ENCODE data around the gene ADSL.

Gene ADSL

GRCh38 chr22:40395607-40396006, 49.3 kb downstream of the ADSL start:
- no peak for TF ChIP-seq CTCF (conservative IDR thresholded peaks at IDR 0.05; ENCODE audit: low read length)
- no peak for DNase-seq (ENCODE audit: low read depth)
- no peak overlapping the region for H3K4me3 ChIP-seq (ENCODE audit: low read length)

GRCh38 chr22:40396882-40397281, 50.6 kb downstream of the ADSL start:
- peak; percentile 59 for DNase-seq (ENCODE audit: low read depth)
- no peak for TF ChIP-seq CTCF (conservative IDR thresholded peaks at IDR 0.05; ENCODE audit: low read length)
- H3K4me3 ChIP-seq (ENCODE audit: low read length), result no peak overlapping the region

GRCh38 chr22:40397396-40397795, 51.1 kb downstream of the ADSL start:
- H3K4me3 ChIP-seq (ENCODE audit: low read length), result no peak overlapping the region
- TF ChIP-seq CTCF (conservative IDR thresholded peaks at IDR 0.05; ENCODE audit: low read length), result no peak
- DNase-seq (ENCODE audit: low read depth), result no peak

- H3K4me3 ChIP-seq (ENCODE audit: low read length), result no peak overlapping the region
- no peak for TF ChIP-seq CTCF (conservative IDR thresholded peaks at IDR 0.05; ENCODE audit: low read length)
- peak; percentile 32 for DNase-seq (ENCODE audit: low read depth)
Observed at GRCh38 chr22:40399621-40400020, 53.3 kb downstream of the ADSL start.

- no peak for DNase-seq (ENCODE audit: low read depth)
- no peak overlapping the region for H3K4me3 ChIP-seq (ENCODE audit: low read length)
Observed at GRCh38 chr22:40400159-40400558, 53.9 kb downstream of the ADSL start.

GRCh38 chr22:40401532-40401931, 55.2 kb downstream of the ADSL start:
- no peak for DNase-seq (ENCODE audit: low read depth)
- no peak for TF ChIP-seq CTCF (conservative IDR thresholded peaks at IDR 0.05; ENCODE audit: low read length)
- no peak overlapping the region for H3K4me3 ChIP-seq (ENCODE audit: low read length)

More at GRCh38 chr22:40400159-40400558, 53.9 kb downstream of the ADSL start:
- no peak for TF ChIP-seq CTCF (conservative IDR thresholded peaks at IDR 0.05; ENCODE audit: low read length)

- TF ChIP-seq CTCF (conservative IDR thresholded peaks at IDR 0.05; ENCODE audit: low read length), result no peak
- no peak overlapping the region for H3K4me3 ChIP-seq (ENCODE audit: low read length)
- DNase-seq (ENCODE audit: low read depth), result no peak
Observed at GRCh38 chr22:40401981-40402406, 55.7 kb downstream of the ADSL start.

Measured in AG10803 (cell line).